NCI-H345 treated with DMSO at 0.1 percent for 48 hours (cell line): ENCODE results near the gene CD99L2.
A peak's percentile ranks its signal among the peaks of the same experiment; 100 is the strongest.

ENCODE experiments used
- DNase-seq: peaks from one replicate; lab custom pipeline; 2025; ENCODE audit not compliant: unreplicated experiment; lab: John Stamatoyannopoulos, UW

CD99L2 gene, protein sequence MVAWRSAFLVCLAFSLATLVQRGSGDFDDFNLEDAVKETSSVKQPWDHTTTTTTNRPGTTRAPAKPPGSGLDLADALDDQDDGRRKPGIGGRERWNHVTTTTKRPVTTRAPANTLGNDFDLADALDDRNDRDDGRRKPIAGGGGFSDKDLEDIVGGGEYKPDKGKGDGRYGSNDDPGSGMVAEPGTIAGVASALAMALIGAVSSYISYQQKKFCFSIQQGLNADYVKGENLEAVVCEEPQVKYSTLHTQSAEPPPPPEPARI

DNA sequence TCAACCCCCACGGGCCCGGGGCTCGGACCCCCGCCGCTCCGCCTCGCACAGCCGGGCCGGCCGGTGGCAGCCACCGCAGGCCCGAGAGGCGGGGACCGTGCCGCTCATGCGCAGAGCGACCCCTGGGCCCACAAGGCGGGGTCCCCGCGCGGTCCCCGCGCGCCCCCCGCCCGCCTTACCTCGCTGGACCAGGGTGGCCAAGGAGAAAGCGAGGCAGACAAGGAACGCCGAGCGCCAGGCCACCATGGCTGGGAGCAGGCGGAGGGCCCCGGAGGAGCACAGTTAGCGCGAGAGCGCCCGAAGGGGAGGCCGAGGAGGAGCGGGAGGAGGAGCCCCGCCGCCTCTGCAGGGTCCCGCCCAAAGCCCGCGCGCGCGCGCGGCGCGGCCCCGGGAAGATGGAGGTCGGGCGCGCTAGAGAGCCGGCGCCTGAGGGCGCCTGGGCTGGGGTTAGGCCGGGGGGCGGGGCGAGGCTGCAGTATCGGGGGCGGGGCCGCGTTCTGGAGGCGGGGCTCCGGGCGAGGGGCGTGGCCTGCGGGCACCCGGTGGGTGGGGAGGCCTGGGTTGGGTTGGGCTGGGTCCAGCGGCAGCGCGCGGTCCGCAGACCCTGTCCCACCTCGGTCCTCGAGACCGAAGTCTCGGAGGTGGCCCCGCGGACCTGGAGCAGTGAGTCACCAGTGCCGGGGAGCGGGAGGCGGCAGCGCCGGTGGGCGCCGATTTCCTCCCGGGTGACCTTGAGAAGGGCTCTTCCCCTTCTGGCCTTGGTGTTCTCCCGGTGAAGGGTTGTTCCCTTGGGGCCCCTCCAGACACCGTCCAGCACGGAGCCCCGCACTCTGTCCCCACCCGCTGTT, at the start of gene CD99L2:
CD99L2 (minus strand) TSS at position 326 of the 848 bp plus-strand sequence; CDS start at position 246, 80 bp downstream.
- DNase-seq: peak; percentile 66

- no peak for DNase-seq
Observed at GRCh38 chrX:150944233-150944632, 45.8 kb upstream of the CD99L2 start.

DNA sequence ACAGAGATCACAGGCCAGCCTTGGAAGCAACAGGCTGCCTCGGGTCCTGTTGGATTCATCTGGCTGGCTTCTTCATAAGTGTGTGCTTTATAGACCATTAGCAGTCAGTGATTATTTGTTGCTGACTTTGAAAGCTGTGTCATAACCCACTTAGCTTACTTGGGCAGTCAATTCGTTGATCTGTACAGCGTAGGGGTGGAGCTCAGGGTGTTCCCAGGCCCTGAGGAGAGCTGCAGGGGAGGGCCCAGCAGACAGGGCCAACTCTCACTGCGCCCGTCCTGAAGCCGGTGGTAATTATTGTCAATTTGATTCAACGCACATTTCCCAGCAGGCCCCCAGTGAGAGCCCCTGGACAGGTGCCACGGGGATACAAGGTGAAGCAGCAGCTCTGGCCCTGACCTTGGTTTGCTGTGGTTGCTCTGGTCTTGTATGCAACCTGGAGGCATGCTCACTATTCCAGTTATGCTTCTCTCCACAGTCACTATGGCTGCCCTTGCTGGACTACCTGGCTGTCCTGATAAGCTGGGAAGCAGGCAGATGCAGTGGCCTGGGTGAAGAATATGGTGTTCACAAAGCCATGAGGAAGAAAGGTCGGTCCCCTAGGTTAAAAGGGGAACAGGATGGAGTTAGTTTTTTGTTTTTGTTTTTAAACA, 44.6 kb upstream of the CD99L2 start:
- DNase-seq: no peak

- DNase-seq: no peak
Observed at GRCh38 chrX:150941580-150941979, 43.1 kb upstream of the CD99L2 start.

DNA sequence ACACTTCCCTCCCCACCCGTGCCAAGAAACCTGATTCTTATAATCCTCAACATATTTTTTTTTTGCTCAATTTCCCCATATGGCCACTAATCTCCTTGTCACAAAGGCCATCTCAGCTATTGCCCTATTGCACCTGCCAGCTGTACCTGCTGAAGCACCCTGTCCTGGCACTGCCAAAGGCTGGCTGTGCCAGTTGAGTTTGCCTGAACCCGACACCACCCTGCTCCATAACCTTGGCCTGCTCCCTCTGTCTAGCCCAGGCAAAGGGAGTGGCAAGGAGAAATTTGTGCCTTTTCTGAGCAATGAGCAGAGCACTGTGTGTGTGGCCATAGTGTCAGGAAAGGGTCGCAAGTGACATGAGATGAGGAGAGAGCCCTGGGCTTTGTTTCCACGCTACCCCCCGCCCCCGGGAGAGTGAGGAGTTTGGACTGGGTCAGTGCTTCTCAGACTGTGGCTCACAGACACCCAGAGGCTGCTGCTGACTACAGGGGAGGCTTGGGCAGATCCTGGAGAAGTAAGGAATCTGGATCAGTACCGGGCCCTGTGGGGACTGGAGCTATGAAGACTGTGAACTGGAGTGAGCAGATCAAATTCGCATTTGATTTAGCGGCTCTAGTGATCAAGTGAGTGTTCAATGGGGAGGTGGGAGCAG, 42.5 kb upstream of the CD99L2 start:
- DNase-seq: no peak

DNA sequence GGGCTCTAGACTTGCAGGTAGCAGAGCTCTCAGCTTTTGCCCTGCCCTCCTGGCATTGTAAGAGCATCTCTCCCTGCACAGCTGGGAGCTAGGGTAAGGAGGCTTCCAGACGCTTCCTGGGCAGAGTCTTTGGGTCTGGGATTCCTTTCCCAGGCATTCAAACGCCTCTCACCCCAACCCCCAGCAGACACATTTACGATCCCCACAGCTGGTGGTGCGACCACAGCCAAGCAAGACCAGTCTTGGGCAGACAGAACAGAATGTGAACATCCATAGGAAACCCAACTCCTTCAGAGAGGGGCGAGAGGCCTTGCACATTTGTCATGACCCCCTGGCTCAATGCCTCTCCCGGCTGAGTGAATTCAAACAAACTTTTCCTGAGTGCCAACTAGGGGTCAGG, 38.1 kb upstream of the CD99L2 start:
- no peak for DNase-seq

GRCh38 chrX:150935467-150935866, 37.0 kb upstream of the CD99L2 start:
- no peak for DNase-seq

DNA sequence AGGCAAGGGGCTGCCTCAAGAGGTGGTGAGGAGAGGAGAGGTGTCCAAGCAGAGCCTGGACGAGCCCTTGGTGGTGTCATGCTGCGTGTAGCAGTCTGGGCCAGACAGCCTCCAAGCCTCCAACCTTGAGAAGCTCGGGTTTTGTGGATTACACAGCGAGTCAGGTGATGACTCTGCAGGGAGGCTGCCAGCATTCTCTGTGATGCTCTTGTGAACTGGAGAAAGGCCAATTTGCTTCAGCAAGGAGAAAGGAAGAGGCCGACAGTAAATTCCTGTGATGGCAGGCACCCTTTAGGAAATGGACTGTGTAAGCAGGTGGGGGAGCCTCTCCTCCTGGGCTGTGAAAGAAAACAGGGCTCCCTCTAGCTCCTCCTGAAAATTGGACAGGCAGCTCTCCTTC, 36.0 kb upstream of the CD99L2 start:
- DNase-seq: no peak

DNA sequence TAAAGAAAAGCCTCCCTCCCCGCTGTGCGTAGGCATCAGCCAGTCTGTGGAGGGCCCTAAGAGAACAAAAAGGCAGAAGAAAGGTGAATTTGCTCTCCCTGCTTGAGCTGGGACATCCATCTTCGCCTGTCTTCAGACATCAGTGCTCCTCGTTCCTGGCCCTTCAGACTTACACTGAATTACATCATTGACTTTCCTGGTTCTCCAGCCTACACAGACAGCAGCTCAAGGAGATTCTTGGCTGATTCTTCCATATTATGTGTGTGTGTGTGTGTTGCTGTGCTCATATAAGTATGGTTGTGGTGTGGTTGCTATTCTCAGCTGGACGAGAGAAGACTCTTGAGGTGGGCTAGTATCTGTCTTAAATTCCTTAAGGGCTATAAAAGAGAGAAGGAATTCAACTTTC, 35.5 kb upstream of the CD99L2 start:
- DNase-seq: no peak

DNA sequence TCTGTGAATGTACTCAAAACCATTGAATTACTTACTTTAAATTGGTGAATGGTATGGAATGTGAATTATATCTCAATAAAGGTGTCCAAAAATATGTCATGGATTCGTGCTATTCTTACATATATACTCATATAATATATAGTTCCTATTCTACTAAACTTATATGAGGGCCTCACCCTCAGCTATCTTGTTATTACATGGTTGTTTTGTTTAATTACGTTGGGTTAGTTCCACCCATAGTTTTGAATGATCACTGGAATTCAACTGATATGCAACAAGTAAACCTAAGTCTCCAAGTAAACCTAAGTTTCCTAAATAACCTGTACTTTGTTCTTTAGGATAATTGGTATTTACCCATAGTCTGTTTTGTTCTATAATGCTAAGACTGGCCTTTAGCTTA, 30.6 kb upstream of the CD99L2 start:
- DNase-seq: no peak

DNA sequence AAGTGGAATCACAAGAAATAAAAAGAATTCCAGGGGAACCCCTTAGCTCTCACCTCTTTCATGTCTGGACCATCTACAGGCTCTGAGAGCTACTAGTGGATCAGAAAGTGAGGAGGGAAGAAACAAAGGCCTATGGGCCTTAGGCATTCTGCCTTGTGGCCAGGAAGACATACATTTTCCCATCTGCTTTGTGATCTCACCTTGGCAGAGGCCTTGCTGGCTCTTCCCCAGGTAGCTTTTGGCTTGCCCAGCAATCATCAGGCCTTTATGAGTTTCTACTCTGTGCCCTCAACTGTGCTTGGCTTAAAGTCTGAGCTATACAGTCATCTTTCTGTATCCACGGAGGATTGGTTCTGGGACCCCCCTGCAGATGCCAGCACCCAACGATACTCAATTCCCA, 28.3 kb upstream of the CD99L2 start:
- no peak for DNase-seq

GRCh38 chrX:150926304-150926703, 27.8 kb upstream of the CD99L2 start:
- DNase-seq: no peak

DNA sequence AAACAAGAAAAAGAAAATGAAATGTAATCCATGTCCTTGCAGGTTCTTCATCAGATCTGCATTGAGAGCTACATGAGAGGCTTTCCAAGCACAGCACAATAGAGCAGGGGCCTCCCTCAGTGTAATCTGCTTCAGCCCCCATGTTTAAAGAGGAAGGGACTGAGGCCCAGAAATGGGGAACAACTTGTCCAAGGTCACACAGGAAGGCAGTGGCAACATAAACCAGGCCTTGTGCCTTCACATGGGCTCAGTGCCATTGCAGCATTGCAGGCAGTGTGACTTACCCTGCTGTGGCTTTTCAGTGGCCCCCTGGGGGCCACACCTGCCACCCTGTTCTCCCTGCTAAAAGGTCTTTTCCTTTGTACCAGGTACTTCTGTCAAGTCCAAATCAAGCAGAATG, 20.9 kb upstream of the CD99L2 start:
- no peak for DNase-seq

GRCh38 chrX:150913511-150913910, 15.0 kb upstream of the CD99L2 start:
- DNase-seq: no peak

GRCh38 chrX:150907474-150907873, 9.0 kb upstream of the CD99L2 start:
- no peak for DNase-seq

- DNase-seq: no peak
Observed at GRCh38 chrX:150906694-150907093, 8.2 kb upstream of the CD99L2 start.

DNA sequence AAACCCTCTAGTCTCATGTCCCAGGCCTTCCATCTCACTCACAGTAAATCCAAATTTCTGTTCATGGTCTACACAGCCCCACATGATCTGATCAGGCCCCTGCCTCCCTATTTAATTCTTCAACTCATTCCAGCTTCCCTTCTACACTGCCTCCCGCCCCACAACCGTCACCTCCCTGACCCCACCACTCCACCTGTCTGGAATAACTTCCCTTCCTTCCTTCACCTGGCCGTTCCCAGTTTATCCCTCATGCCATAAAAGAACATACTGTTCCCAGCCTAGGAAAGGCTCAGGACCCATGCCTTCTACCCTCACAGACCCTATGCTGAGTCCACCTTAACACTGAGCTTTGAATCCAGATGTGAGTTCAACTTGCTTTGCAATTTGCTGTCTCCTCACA, 6.8 kb upstream of the CD99L2 start:
- no peak for DNase-seq

DNA sequence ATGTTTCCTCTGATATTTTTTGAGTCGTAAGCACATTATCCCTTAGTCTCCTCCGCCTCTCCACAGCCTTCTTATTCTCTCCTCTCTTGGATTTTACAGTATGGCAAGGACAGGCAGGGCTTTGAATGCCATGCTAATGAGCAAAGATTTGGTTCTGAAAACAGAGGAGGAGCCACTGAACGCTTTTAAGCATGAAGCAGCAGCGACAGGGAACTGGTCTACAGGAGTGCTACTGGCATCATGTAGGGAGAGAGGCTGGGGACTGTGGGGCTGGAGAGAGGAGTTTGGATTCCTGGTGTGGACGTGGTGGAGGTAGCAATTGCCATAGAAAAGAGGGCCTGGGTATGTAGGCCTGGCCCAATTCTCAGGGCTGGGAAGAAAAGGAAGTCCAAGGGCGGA, 4.6 kb upstream of the CD99L2 start:
- DNase-seq: no peak

GRCh38 chrX:150902434-150903109, 4.1 kb upstream of the CD99L2 start:
- DNase-seq: no peak

- DNase-seq: peak; percentile 26
Observed at GRCh38 chrX:150899191-150899757, 806 bp upstream of the CD99L2 start.
